Inflammatory macrophage treated with lipopolysaccharide for 4 hours (primary cell): ENCODE results near the gene CDC7.
A peak's percentile ranks its signal among the peaks of the same experiment; 100 is the strongest.
"Not testable (repeated sequence)": the region's sequence is repeated elsewhere in the genome, so short reads cannot be mapped to it uniquely, and the experiment has no call there.

Experiments used
- DNase-seq: peaks from one replicate; pipeline ENCODE4 v3.0.0-alpha.2; 2020

The CDC7 gene

GRCh38 chr1:91513160-91513559 lies 12.5 kb downstream of the CDC7 start:
- DNase-seq, result no peak

GRCh38 chr1:91513706-91514105 lies 13.1 kb downstream of the CDC7 start:
- no peak for DNase-seq

GRCh38 chr1:91515994-91516393 lies 15.3 kb downstream of the CDC7 start:
- no peak for DNase-seq

GRCh38 chr1:91516605-91517004 lies 16.0 kb downstream of the CDC7 start:
- not testable (repeated sequence) for DNase-seq

- DNase-seq, result not testable (repeated sequence)
Measured at GRCh38 chr1:91519167-91519566, 18.5 kb downstream of the CDC7 start.

GRCh38 chr1:91520942-91521507 lies 20.4 kb downstream of the CDC7 start:
- no peak for DNase-seq

GRCh38 chr1:91523482-91523881 lies 22.8 kb downstream of the CDC7 start:
- no peak for DNase-seq

GRCh38 chr1:91526496-91526895 lies 25.8 kb downstream of the CDC7 start:
- DNase-seq, result no peak

- no peak for DNase-seq
Measured at GRCh38 chr1:91527266-91527765, 26.7 kb downstream of the CDC7 start.

- DNase-seq, result no peak
Measured at GRCh38 chr1:91527781-91528180, 27.1 kb downstream of the CDC7 start.

- DNase-seq, result peak; percentile 9
Measured at GRCh38 chr1:91529856-91530255, 29.2 kb downstream of the CDC7 start.

GRCh38 chr1:91533361-91534024 lies 32.8 kb downstream of the CDC7 start:
- no peak for DNase-seq

GRCh38 chr1:91535441-91535840 lies 34.8 kb downstream of the CDC7 start:
- no peak for DNase-seq

- no peak for DNase-seq
Measured at GRCh38 chr1:91537281-91537986, 36.8 kb downstream of the CDC7 start.

- no peak for DNase-seq
Measured at GRCh38 chr1:91537987-91538304, 37.3 kb downstream of the CDC7 start.

- DNase-seq, result no peak
Measured at GRCh38 chr1:91540910-91541309, 40.3 kb downstream of the CDC7 start.

GRCh38 chr1:91541918-91542533 lies 41.4 kb downstream of the CDC7 start:
- no peak for DNase-seq

GRCh38 chr1:91545506-91546300 lies 45.1 kb downstream of the CDC7 start:
- DNase-seq, result no peak

GRCh38 chr1:91546301-91546581 lies 45.6 kb downstream of the CDC7 start:
- DNase-seq, result no peak

GRCh38 chr1:91546876-91547275 lies 46.2 kb downstream of the CDC7 start:
- DNase-seq, result no peak

- DNase-seq, result no peak
Measured at GRCh38 chr1:91548376-91549040, 47.9 kb downstream of the CDC7 start.

- DNase-seq, result no peak
Measured at GRCh38 chr1:91549041-91549735, 48.5 kb downstream of the CDC7 start.
